GM23338 (cell line): ENCODE data around the gene FAM216A. TPM values are rescaled to one million over a fixed set of nuclear protein-coding genes. Genes with fewer than 3 reads are reported as not detected.

Experiments used
- ATAC-seq: fragments of 200-7000 bp; cut with Tn5 transposase; 3 replicates; pipeline ENCODE4 v1.9.1; 2020
- DNase-seq: peaks from one replicate; pipeline ENCODE4 v3.0.0-alpha.2; 2015; ENCODE audit warnings: low spot score
- H2AFZ ChIP-seq: fragments of 200-600 bp; sonication (generic); 2 replicates; pipeline ENCODE4 v1.8.0; 2016; ENCODE audit warnings: antibody characterized with exemption, mild to moderate bottlenecking, moderate library complexity
- H3F3A ChIP-seq: fragments of 200-600 bp; sonication (generic); replicated peaks from 2 replicates; pipeline ENCODE4 v1.8.0; 2017; ENCODE audit warnings: antibody characterized with exemption, mixed run types, low read depth
- H3K27ac ChIP-seq: fragments of 200-600 bp; sonication (generic); 2 replicates; pipeline ENCODE4 v1.6.1; 2016; ENCODE audit warnings: low read depth
- H3K27me3 ChIP-seq: fragments of 200-600 bp; sonication (generic); 2 replicates; pipeline ENCODE4 v1.8.0; 2016; ENCODE audit warnings: mild to moderate bottlenecking, mixed run types, moderate library complexity; ENCODE audit not compliant: insufficient read depth
- H3K36me3 ChIP-seq: fragments of 200-600 bp; sonication (generic); 2 replicates; pipeline ENCODE4 v1.8.0; 2016; ENCODE audit warnings: mild to moderate bottlenecking; ENCODE audit not compliant: insufficient read depth
- H3K4me1 ChIP-seq: fragments of 200-600 bp; sonication (generic); 2 replicates; pipeline ENCODE4 v1.8.0; 2016; ENCODE audit warnings: mild to moderate bottlenecking, moderate library complexity; ENCODE audit not compliant: insufficient read depth
- H3K4me2 ChIP-seq: fragments of 200-600 bp; sonication (generic); 2 replicates; pipeline ENCODE4 v1.7.1; 2017; ENCODE audit warnings: mixed run types
- H3K4me3 ChIP-seq: fragments of 200-600 bp; sonication (generic); 2 replicates; pipeline ENCODE4 v1.6.1; 2016; ENCODE audit warnings: mixed run types
- H3K79me2 ChIP-seq: fragments of 200-600 bp; sonication (generic); replicated peaks from 2 replicates; pipeline ENCODE4 v1.8.0; 2017; ENCODE audit warnings: mild to moderate bottlenecking; ENCODE audit not compliant: insufficient read depth
- H3K9me2 ChIP-seq: fragments of 200-600 bp; sonication (generic); 2 replicates; pipeline ENCODE4 v1.8.0; 2017; ENCODE audit not compliant: insufficient read depth
- H4K20me1 ChIP-seq: fragments of 200-600 bp; sonication (generic); replicated peaks from 2 replicates; pipeline ENCODE4 v1.8.0; 2017; ENCODE audit warnings: mild to moderate bottlenecking; ENCODE audit not compliant: insufficient read depth
- H3K27ac Mint-ChIP-seq: 2 replicates; pipeline ENCODE4 v1.8.0; 2020; ENCODE audit warnings: inconsistent platforms, mild to moderate bottlenecking, moderate library complexity, mixed read lengths
- H3K27me3 Mint-ChIP-seq: 3 replicates; pipeline ENCODE4 v1.8.0; 2022; ENCODE audit warnings: low read depth, mild to moderate bottlenecking, moderate library complexity, mixed read lengths, inconsistent platforms; ENCODE audit not compliant: insufficient read depth, poor library complexity
- H3K36me3 Mint-ChIP-seq: 3 replicates; pipeline ENCODE4 v1.8.0; 2021; ENCODE audit warnings: low read depth, mild to moderate bottlenecking, inconsistent platforms, moderate library complexity, mixed read lengths
- H3K4me1 Mint-ChIP-seq: 3 replicates; pipeline ENCODE4 v1.8.0; 2020; ENCODE audit warnings: mild to moderate bottlenecking, inconsistent platforms, mixed read lengths
- H3K4me3 Mint-ChIP-seq: 3 replicates; pipeline ENCODE4 v1.8.0; 2021; ENCODE audit warnings: moderate library complexity, mild to moderate bottlenecking, inconsistent platforms, mixed read lengths
- H3K9me3 Mint-ChIP-seq: 3 replicates; pipeline ENCODE4 v1.8.0; 2020; ENCODE audit warnings: moderate library complexity, mild to moderate bottlenecking, inconsistent platforms, mixed read lengths
- CREB1 ChIP-seq: fragments of 250-450 bp; sonication (Bioruptor Pico); IDR thresholded peaks from 2 replicates; pipeline ENCODE4 v1.5.0; 2020; ENCODE audit warnings: low read depth, mild to moderate bottlenecking, moderate library complexity
- CTCF ChIP-seq, 2 experiments: fragments of 200-600 bp in 1 of 2; sonication (generic) in 1 of 2; conservative IDR thresholded peaks; 2 replicates each; pipeline versions ENCODE4 v1.5.1 to v1.6.1; 2016 to 2017; ENCODE audit warnings: antibody characterized with exemption in 2 of 2, low read depth in 2 of 2, mild to moderate bottlenecking in 2 of 2, moderate library complexity in 1 of 2
- ETS1 ChIP-seq: IDR thresholded peaks from 2 replicates; pipeline ENCODE4 v1.6.1; 2016; ENCODE audit warnings: antibody characterized with exemption
- EZH2 ChIP-seq: fragments of 200-600 bp; sonication (generic); IDR thresholded peaks from one replicate; pipeline ENCODE4 v1.8.0; 2017; ENCODE audit warnings: antibody characterized with exemption, mild to moderate bottlenecking, low read depth; ENCODE audit not compliant: unreplicated experiment
- EZH2phosphoT487 ChIP-seq: fragments of 200-600 bp; sonication (generic); IDR thresholded peaks from one replicate; pipeline ENCODE4 v1.8.1; 2018; ENCODE audit warnings: antibody characterized with exemption; ENCODE audit not compliant: unreplicated experiment
- JUNB ChIP-seq: IDR thresholded peaks from one replicate; pipeline ENCODE4 v1.6.1; 2016; ENCODE audit warnings: antibody characterized with exemption; ENCODE audit not compliant: unreplicated experiment
- NANOG ChIP-seq: IDR thresholded peaks from 2 replicates; pipeline ENCODE4 v1.6.1; 2016; ENCODE audit warnings: antibody characterized with exemption, borderline replicate concordance
- POLR2AphosphoS5 ChIP-seq: IDR thresholded peaks from 2 replicates; pipeline ENCODE4 v1.6.1; 2016; ENCODE audit warnings: antibody characterized with exemption, low read depth
- REST ChIP-seq: IDR thresholded peaks from one replicate; pipeline ENCODE4 v1.6.1; 2018; ENCODE audit warnings: antibody characterized with exemption; ENCODE audit not compliant: unreplicated experiment
- STAT1 ChIP-seq: IDR thresholded peaks from one replicate; pipeline ENCODE4 v1.6.1; 2016; ENCODE audit warnings: antibody characterized with exemption; ENCODE audit not compliant: unreplicated experiment
- ZNF114 ChIP-seq: fragments of 250-450 bp; sonication (Bioruptor Pico); IDR thresholded peaks from 2 replicates; pipeline ENCODE4 v1.5.0; 2020; ENCODE audit warnings: mild to moderate bottlenecking, moderate library complexity
- ZNF331 ChIP-seq: fragments of 250-450 bp; sonication (Bioruptor Pico); IDR thresholded peaks from 2 replicates; pipeline ENCODE4 v1.5.0; 2020; ENCODE audit warnings: low read depth, mild to moderate bottlenecking, moderate library complexity
- ZNF462 ChIP-seq: fragments of 250-450 bp; sonication (Bioruptor Pico); IDR thresholded peaks from 2 replicates; pipeline ENCODE4 v1.5.0; 2020; ENCODE audit warnings: mild to moderate bottlenecking, moderate library complexity
- polyA plus RNA-seq: library from polyadenylated mRNA; unstranded; fragments of >200 nt; fragmentation: Nextera tagmentation; extraction: Ambion mirVana; gene quantifications from 2 replicates; pipeline ENCODE4 v1.2.1, GENCODE V29; 2016
- total RNA-seq: library from RNA; depleted of rRNA; stranded (reverse); fragments of >200 nt; shearing (Covaris generic); gene quantifications from 2 replicates; pipeline ENCODE4 v1.2.3, GENCODE V29; 2014

FAM216A gene
- total and polyA plus RNA-seq, 2 experiments from 2014 or later = 27.1 to 53.0 TPM

- no peak overlapping the region for H3K4me3 ChIP-seq
- Mint-ChIP-seq H3K27me3 (peaks cover 4% of the 10 kb centered on the region), H3K27ac (no peak overlapping the region), H3K4me1 (peaks cover 4% of the 10 kb centered on the region; the same call in 2 of the 3 replicates), H3K4me3 (no peak overlapping the region), H3K9me3 (no peaks in the 10 kb centered on the region), H3K36me3 (peaks cover 13% of the 10 kb centered on the region)
- no peaks in the 10 kb centered on the region for H3K9me2 ChIP-seq
- TF ChIP-seq STAT1 (no peak), POLR2AphosphoS5 (no peak), ZNF462 (CRISPR knock-in tag) (no peak), NANOG (no peak), EZH2 (no peak), REST (no peak), ZNF331 (CRISPR knock-in tag) (no peak), EZH2phosphoT487 (no peak), ETS1 (no peak), ZNF114 (CRISPR knock-in tag) (no peak), JUNB (no peak), CTCF (conservative IDR thresholded peaks at IDR 0.05; ENCODE audit: low read depth in 2 of 2) (no peak), CREB1 (no peak)
- H3F3A ChIP-seq = no peaks in the 10 kb centered on the region
- DNase-seq = peak; percentile 17
- no peak for ATAC-seq
- H4K20me1 ChIP-seq = peaks cover 8% of the 10 kb centered on the region; the same call in 1 of the 2 replicates
- H2AFZ ChIP-seq = no peak overlapping the region
- H3K4me2 ChIP-seq = no peak overlapping the region
- H3K4me1 ChIP-seq = no peaks in the 10 kb centered on the region
- no peaks in the 10 kb centered on the region for H3K27me3 ChIP-seq
- H3K27ac ChIP-seq = no peak overlapping the region
- no peaks in the 10 kb centered on the region for H3K79me2 ChIP-seq
- peaks cover 9% of the 10 kb centered on the region for H3K36me3 ChIP-seq
Measured at GRCh38 chr12:110533607-110534006, 65.0 kb downstream of the FAM216A start.
